K562 (cell line): Measurements from ENCODE around the gene NFKBIB. TPM values are rescaled to one million over a fixed set of nuclear protein-coding genes. Genes with fewer than 3 reads are reported as not detected.
A peak's percentile ranks its signal among the peaks of the same experiment; 100 is the strongest.

Experiments
- CTBP1 ChIP-seq: fragments of 450-650 bp; IDR thresholded peaks from 2 replicates; pipeline ENCODE4 v1.6.1; 2016; ENCODE audit warnings: borderline replicate concordance
- PHTF2 ChIP-seq: fragments of 250-450 bp; sonication (Bioruptor Pico); IDR thresholded peaks from 2 replicates; pipeline ENCODE4 v1.5.0; 2021; ENCODE audit warnings: mild to moderate bottlenecking
- SIN3B ChIP-seq: fragments of 450-650 bp; IDR thresholded peaks from 2 replicates; pipeline ENCODE4 v1.6.1; 2017; ENCODE audit warnings: low read depth, mild to moderate bottlenecking, moderate library complexity
- SMAD2 ChIP-seq: fragments of 150-350 bp; IDR thresholded peaks from 2 replicates; pipeline ENCODE4 v1.6.1; 2014; ENCODE audit warnings: low read depth, mild to moderate bottlenecking, low read length
- XRCC5 ChIP-seq: fragments of 200-400 bp; formaldehyde crosslinking; IDR thresholded peaks from 2 replicates; pipeline ENCODE4 v1.6.1; 2017; ENCODE audit warnings: low read depth, mild to moderate bottlenecking, low read length
- ZNF232 ChIP-seq: sonication (generic); formaldehyde crosslinking; IDR thresholded peaks from 2 replicates; pipeline ENCODE4 v1.8.0; 2022; ENCODE audit warnings: mild to moderate bottlenecking, missing genetic modification reagents
- ZNF584 ChIP-seq: fragments of 200-800 bp; sonication (Bioruptor generic); IDR thresholded peaks from 2 replicates; pipeline ENCODE4 v1.6.1; 2016; ENCODE audit warnings: low read depth, mild to moderate bottlenecking, missing genetic modification characterization, missing compliant biosample characterization
- ZNF589 ChIP-seq: fragments of 200-800 bp; sonication (Bioruptor generic); IDR thresholded peaks from 2 replicates; pipeline ENCODE4 v1.6.1; 2016; ENCODE audit warnings: low read depth, missing genetic modification characterization, missing compliant biosample characterization
- ZNF780A ChIP-seq: fragments of 250-450 bp; sonication (Bioruptor Pico); IDR thresholded peaks from 2 replicates; pipeline ENCODE4 v1.5.0; 2021; ENCODE audit warnings: mild to moderate bottlenecking
- polyA plus RNA-seq, 8 experiments: library from polyadenylated mRNA; depleted of rRNA in 4 of 8; stranded (reverse) in 5 of 8; unstranded in 3 of 8; fragments of >200 nt; fragmentation: Nextera tagmentation in 2 of 8; fragmentation: Illumina TruSeq in 1 of 8; extraction: Ambion mirVana in 2 of 8; extraction: Trizol in 1 of 8; gene quantifications; 2 replicates each; pipeline versions ENCODE4 v1.2.1 to v1.2.3, GENCODE V29; 2011 to 2014; ENCODE audit warnings: inconsistent platforms in 1 of 8, missing spikeins in 1 of 8
- total RNA-seq, 7 experiments: library from RNA; depleted of rRNA in 6 of 7; stranded (reverse); fragments of >200 nt in 6 of 7; fragmentation: Illumina TruSeq in 2 of 7; extraction: Trizol in 2 of 7; gene quantifications; 2 replicates each; pipeline versions ENCODE4 v1.2.1 to v1.2.3, GENCODE V29; 2011 to 2021; ENCODE audit warnings: low replicate concordance in 1 of 7
- TF ChIP-seq, protein P1 (sequence below), 3 experiments: fragments of 200-800 bp in 1 of 3; sonication (Bioruptor generic) in 1 of 3; sonication (generic) in 1 of 3; formaldehyde crosslinking in 1 of 3; IDR thresholded peaks; 2 replicates each; pipeline versions ENCODE4 v1.6.1 to v1.8.0; 2016 to 2022; ENCODE audit warnings: mild to moderate bottlenecking in 2 of 3, missing compliant biosample characterization in 2 of 3, missing genetic modification characterization in 2 of 3, missing genetic modification reagents in 1 of 3
- TF ChIP-seq, protein P2 (sequence below): fragments of 450-650 bp; IDR thresholded peaks from 2 replicates; pipeline ENCODE4 v1.6.1; 2018; ENCODE audit warnings: mild to moderate bottlenecking, low read depth; ENCODE audit not compliant: partially characterized antibody
- TF ChIP-seq, protein P3 (sequence below): fragments of 450-650 bp; IDR thresholded peaks from 2 replicates; pipeline ENCODE4 v1.6.1; 2016; ENCODE audit warnings: low read depth
- TF ChIP-seq, protein P4 (sequence below): fragments of 250-450 bp; sonication (Bioruptor Pico); IDR thresholded peaks from 2 replicates; pipeline ENCODE4 v1.9.0; 2021; ENCODE audit warnings: mild to moderate bottlenecking
- TF ChIP-seq, protein P5 (sequence below), 3 experiments: IDR thresholded peaks in 2 of 3; conservative IDR thresholded peaks in 1 of 3; 2 replicates each; pipeline ENCODE4 v1.5.1; 2011 to 2012; ENCODE audit warnings: low read length in 3 of 3, mild to moderate bottlenecking in 3 of 3, control low read depth in 2 of 3, improper control_type of control experiment in 1 of 3, inconsistent platforms in 1 of 3, low read depth in 1 of 3, mixed read lengths in 1 of 3, moderate library complexity in 1 of 3; ENCODE audit not compliant: insufficient read depth in 2 of 3

Gene NFKBIB
- total and polyA plus RNA-seq, 9 of the 15 experiments (the other 6 are each of a cell fraction or from before 2014, with no cell fraction given) = 1.5 to 44.9 (median 10.4) TPM

DNA sequence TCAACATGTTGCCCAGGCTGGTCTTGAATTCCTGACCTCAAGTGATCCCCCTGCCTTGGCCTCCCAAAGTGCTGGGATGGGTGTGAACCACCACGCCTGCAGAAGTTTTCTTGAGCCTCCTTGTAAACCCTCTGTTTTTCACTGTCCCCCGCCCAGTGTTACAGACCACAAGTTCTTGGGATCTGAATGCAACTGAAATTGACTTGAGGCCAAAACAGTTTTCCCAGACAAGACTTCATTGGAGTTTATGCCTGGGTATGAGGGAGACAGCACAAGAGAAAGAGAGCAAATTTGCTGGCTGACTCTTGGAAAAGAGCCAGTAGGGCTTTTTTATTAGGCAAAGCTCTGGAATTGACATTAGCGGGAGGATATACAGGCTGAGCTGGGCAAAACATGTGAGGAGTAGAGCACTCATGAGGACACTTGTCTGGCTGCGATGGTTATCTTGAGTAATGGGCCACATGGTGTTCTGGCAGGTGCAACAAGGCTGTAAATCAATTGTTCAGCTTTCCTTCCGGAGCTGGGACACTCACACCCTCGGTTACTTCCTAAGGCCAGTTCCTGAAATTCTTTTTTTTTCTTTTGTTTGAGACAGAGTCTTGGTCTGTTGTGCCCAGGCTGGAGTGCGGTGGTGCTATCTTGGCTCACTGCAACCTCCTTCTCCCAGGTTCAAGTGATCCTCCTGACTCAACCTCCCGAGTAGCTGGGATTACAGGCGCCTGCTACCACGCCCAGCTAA, 37.3 kb upstream of the NFKBIB start (continued):
- TF ChIP-seq, protein P1, sequence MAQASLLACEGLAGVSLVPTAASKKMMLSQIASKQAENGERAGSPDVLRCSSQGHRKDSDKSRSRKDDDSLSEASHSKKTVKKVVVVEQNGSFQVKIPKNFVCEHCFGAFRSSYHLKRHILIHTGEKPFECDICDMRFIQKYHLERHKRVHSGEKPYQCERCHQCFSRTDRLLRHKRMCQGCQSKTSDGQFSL (CRISPR knock-in tag; IDR thresholded peaks at IDR 0.05) = no peak
- TF ChIP-seq, protein P1 (tag; IDR thresholded peaks at IDR 0.05) = no peak
- TF ChIP-seq CTBP1 = peak; percentile 87; the same call in 1 of the 2 replicates
- TF ChIP-seq, protein P2, sequence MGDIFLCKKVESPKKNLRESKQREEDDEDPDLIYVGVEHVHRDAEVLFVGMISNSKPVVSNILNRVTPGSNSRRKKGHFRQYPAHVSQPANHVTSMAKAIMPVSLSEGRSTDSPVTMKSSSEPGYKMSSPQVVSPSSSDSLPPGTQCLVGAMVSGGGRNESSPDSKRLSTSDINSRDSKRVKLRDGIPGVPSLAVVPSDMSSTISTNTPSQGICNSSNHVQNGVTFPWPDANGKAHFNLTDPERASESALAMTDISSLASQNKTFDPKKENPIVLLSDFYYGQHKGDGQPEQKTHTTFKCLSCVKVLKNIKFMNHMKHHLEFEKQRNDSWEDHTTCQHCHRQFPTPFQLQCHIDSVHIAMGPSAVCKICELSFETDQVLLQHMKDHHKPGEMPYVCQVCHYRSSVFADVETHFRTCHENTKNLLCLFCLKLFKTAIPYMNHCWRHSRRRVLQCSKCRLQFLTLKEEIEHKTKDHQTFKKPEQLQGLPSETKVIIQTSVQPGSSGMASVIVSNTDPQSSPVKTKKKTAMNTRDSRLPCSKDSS = no peak
- no peak for TF ChIP-seq XRCC5
- TF ChIP-seq ZNF232 (CRISPR knock-in tag) = no peak
- TF ChIP-seq, protein P3, sequence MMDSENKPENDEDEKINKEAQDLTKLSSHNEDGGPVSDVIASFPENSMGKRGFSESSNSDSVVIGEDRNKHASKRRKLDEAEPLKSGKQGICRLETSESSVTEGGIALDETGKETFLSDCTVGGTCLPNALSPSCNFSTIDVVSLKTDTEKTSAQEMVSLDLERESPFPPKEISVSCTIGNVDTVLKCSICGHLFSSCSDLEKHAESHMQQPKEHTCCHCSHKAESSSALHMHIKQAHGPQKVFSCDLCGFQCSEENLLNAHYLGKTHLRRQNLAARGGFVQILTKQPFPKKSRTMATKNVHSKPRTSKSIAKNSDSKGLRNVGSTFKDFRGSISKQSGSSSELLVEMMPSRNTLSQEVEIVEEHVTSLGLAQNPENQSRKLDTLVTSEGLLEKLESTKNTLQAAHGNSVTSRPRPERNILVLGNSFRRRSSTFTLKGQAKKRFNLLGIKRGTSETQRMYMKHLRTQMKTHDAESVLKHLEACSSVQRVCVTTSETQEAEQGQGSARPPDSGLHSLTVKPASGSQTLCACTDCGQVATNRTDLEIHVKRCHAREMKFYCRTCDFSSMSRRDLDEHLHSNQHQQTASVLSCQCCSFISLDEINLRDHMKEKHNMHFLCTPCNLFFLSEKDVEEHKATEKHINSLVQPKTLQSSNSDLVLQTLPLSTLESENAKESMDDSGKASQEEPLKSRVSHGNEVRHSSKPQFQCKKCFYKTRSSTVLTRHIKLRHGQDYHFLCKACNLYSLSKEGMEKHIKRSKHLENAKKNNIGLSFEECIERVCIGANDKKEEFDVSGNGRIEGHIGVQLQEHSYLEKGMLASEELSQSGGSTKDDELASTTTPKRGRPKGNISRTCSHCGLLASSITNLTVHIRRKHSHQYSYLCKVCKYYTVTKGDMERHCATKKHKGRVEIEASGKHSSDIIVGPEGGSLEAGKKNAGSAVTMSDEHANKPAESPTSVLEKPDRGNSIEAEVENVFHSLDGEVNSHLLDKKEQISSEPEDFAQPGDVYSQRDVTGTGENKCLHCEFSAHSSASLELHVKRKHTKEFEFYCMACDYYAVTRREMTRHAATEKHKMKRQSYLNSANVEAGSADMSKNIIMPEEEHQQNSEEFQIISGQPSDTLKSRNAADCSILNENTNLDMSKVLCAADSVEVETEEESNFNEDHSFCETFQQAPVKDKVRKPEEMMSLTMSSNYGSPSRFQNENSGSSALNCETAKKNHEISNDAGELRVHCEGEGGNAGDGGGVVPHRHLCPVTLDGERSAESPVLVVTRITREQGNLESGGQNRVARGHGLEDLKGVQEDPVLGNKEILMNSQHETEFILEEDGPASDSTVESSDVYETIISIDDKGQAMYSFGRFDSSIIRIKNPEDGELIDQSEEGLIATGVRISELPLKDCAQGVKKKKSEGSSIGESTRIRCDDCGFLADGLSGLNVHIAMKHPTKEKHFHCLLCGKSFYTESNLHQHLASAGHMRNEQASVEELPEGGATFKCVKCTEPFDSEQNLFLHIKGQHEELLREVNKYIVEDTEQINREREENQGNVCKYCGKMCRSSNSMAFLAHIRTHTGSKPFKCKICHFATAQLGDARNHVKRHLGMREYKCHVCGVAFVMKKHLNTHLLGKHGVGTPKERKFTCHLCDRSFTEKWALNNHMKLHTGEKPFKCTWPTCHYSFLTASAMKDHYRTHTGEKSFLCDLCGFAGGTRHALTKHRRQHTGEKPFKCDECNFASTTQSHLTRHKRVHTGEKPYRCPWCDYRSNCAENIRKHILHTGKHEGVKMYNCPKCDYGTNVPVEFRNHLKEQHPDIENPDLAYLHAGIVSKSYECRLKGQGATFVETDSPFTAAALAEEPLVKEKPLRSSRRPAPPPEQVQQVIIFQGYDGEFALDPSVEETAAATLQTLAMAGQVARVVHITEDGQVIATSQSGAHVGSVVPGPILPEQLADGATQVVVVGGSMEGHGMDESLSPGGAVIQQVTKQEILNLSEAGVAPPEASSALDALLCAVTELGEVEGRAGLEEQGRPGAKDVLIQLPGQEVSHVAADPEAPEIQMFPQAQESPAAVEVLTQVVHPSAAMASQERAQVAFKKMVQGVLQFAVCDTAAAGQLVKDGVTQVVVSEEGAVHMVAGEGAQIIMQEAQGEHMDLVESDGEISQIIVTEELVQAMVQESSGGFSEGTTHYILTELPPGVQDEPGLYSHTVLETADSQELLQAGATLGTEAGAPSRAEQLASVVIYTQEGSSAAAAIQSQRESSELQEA = no peak
- TF ChIP-seq SIN3B = no peak
- TF ChIP-seq, protein P4, sequence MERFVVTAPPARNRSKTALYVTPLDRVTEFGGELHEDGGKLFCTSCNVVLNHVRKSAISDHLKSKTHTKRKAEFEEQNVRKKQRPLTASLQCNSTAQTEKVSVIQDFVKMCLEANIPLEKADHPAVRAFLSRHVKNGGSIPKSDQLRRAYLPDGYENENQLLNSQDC (CRISPR knock-in tag) = no peak
- TF ChIP-seq, protein P5, sequence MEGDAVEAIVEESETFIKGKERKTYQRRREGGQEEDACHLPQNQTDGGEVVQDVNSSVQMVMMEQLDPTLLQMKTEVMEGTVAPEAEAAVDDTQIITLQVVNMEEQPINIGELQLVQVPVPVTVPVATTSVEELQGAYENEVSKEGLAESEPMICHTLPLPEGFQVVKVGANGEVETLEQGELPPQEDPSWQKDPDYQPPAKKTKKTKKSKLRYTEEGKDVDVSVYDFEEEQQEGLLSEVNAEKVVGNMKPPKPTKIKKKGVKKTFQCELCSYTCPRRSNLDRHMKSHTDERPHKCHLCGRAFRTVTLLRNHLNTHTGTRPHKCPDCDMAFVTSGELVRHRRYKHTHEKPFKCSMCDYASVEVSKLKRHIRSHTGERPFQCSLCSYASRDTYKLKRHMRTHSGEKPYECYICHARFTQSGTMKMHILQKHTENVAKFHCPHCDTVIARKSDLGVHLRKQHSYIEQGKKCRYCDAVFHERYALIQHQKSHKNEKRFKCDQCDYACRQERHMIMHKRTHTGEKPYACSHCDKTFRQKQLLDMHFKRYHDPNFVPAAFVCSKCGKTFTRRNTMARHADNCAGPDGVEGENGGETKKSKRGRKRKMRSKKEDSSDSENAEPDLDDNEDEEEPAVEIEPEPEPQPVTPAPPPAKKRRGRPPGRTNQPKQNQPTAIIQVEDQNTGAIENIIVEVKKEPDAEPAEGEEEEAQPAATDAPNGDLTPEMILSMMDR (IDR thresholded peaks at IDR 0.05 in 2 of 3, conservative IDR thresholded peaks at IDR 0.05 in 1 of 3; ENCODE audit: insufficient read depth in 2 of 3, low read depth in 1 of 3, low read length in 3 of 3) = no peak
- no peak for TF ChIP-seq SMAD2
- TF ChIP-seq ZNF589 (CRISPR knock-in tag) = no peak
- no peak for TF ChIP-seq PHTF2
- no peak for TF ChIP-seq ZNF584 (CRISPR knock-in tag)
- no peak for TF ChIP-seq ZNF780A
